NCI-H2029 treated with DMSO at 0.1 percent for 48 hours (cell line): ENCODE data around the gene TSPAN5.
"Not testable (repeated sequence)": the region's sequence is repeated elsewhere in the genome, so short reads cannot be mapped to it uniquely, and the experiment has no call there.

Source experiments
- DNase-seq: peaks from one replicate; lab custom pipeline; 2025; lab: John Stamatoyannopoulos, UW

TSPAN5 gene

GRCh38 chr4:98496152-98496845 lies 162.1 kb downstream of the TSPAN5 start:
- no peak for DNase-seq

GRCh38 chr4:98493296-98493695 lies 165.1 kb downstream of the TSPAN5 start:
- DNase-seq, result no peak

GRCh38 chr4:98491899-98492559 lies 166.4 kb downstream of the TSPAN5 start:
- DNase-seq, result no peak

- no peak for DNase-seq
Measured at GRCh38 chr4:98490251-98490650, 168.2 kb downstream of the TSPAN5 start.

- no peak for DNase-seq
Measured at GRCh38 chr4:98485816-98486345, 172.5 kb downstream of the TSPAN5 start.

- DNase-seq, result no peak
Measured at GRCh38 chr4:98484031-98484430, 174.4 kb downstream of the TSPAN5 start.

- no peak for DNase-seq
Measured at GRCh38 chr4:98482847-98483806, 175.3 kb downstream of the TSPAN5 start.

- no peak for DNase-seq
Measured at GRCh38 chr4:98482503-98482846, 175.9 kb downstream of the TSPAN5 start.

GRCh38 chr4:98481167-98481566 lies 177.2 kb downstream of the TSPAN5 start:
- DNase-seq, result no peak

GRCh38 chr4:98480535-98480934 lies 177.9 kb downstream of the TSPAN5 start:
- no peak for DNase-seq

GRCh38 chr4:98479590-98479989 lies 178.8 kb downstream of the TSPAN5 start:
- DNase-seq, result not testable (repeated sequence)

GRCh38 chr4:98476891-98477290 lies 181.5 kb downstream of the TSPAN5 start:
- DNase-seq, result no peak

GRCh38 chr4:98474408-98474844 lies 184.0 kb downstream of the TSPAN5 start:
- no peak for DNase-seq

GRCh38 chr4:98473046-98473445 lies 185.4 kb downstream of the TSPAN5 start:
- no peak for DNase-seq

GRCh38 chr4:98470831-98471230 lies 187.6 kb downstream of the TSPAN5 start:
- no peak for DNase-seq

GRCh38 chr4:98470366-98470765 lies 188.0 kb downstream of the TSPAN5 start:
- no peak for DNase-seq

- no peak for DNase-seq
Measured at GRCh38 chr4:98469771-98470170, 188.6 kb downstream of the TSPAN5 start.

- no peak for DNase-seq
Measured at GRCh38 chr4:98468709-98469108, 189.7 kb downstream of the TSPAN5 start.

- peak; percentile 8 for DNase-seq
Measured at GRCh38 chr4:98467627-98468072, 190.8 kb downstream of the TSPAN5 start.

GRCh38 chr4:98466868-98467599 lies 191.4 kb downstream of the TSPAN5 start:
- no peak for DNase-seq

- no peak for DNase-seq
Measured at GRCh38 chr4:98462487-98462886, 195.9 kb downstream of the TSPAN5 start.
